Liver (tissue), 9 donors: ENCODE measurements around the gene CMTM6. TPM values are rescaled to one million over a fixed set of nuclear protein-coding genes. Genes with fewer than 3 reads are reported as not detected.

Source experiments
- DNase-seq: peaks from one replicate; pipeline ENCODE4 v3.0.0-alpha.2; 2017; ENCODE audit warnings: low spot score
- H3K27ac ChIP-seq, 2 donors: one replicate each; pipeline ENCODE4 v1.7.0; 2013; ENCODE audit warnings: inconsistent platforms in 2 of 2, low read length in 2 of 2, control low read depth in 1 of 2, low read depth in 1 of 2, mild to moderate bottlenecking in 1 of 2
- H3K27me3 ChIP-seq, 4 donors: one replicate each; pipeline versions ENCODE4 v1.6.1 to v1.7.0; 2013; ENCODE audit warnings: low read length in 3 of 4, inconsistent platforms in 1 of 4, mild to moderate bottlenecking in 1 of 4, moderate library complexity in 1 of 4; ENCODE audit not compliant: control insufficient read depth in 4 of 4, insufficient read depth in 4 of 4
- H3K36me3 ChIP-seq, 4 donors: one replicate each; pipeline versions ENCODE4 v1.6.1 to v1.7.0; 2013; ENCODE audit warnings: low read length in 3 of 4, mild to moderate bottlenecking in 3 of 4, low read depth in 1 of 4, moderate library complexity in 1 of 4; ENCODE audit not compliant: control insufficient read depth in 4 of 4, insufficient read depth in 3 of 4
- H3K4me1 ChIP-seq, 4 donors: one replicate each; pipeline versions ENCODE4 v1.6.1 to v1.7.0; 2013; ENCODE audit warnings: low read length in 3 of 4, mild to moderate bottlenecking in 3 of 4, moderate library complexity in 1 of 4; ENCODE audit not compliant: control insufficient read depth in 4 of 4, insufficient read depth in 4 of 4
- H3K4me3 ChIP-seq, 3 donors: one replicate each; pipeline versions ENCODE4 v1.6.1 to v1.7.0; 2013; ENCODE audit warnings: low read length in 3 of 3, control low read depth in 1 of 3, low read depth in 1 of 3, mild to moderate bottlenecking in 1 of 3
- H3K9ac ChIP-seq, 2 donors: one replicate each; pipeline ENCODE4 v1.7.0; 2013; ENCODE audit warnings: low read length in 2 of 2, mild to moderate bottlenecking in 2 of 2, moderate library complexity in 2 of 2, control low read depth in 1 of 2, low read depth in 1 of 2
- H3K9me3 ChIP-seq, 4 donors: one replicate each; pipeline versions ENCODE4 v1.6.1 to v1.7.0; 2013; ENCODE audit warnings: low read length in 3 of 4; ENCODE audit not compliant: control insufficient read depth in 4 of 4
- FOXA1 ChIP-seq: IDR thresholded peaks from 2 replicates; pipeline ENCODE4 v1.6.1; 2016; ENCODE audit warnings: antibody characterized with exemption
- GABPA ChIP-seq, 2 donors: IDR thresholded peaks in 1 of 2; conservative IDR thresholded peaks in 1 of 2; 2 replicates each; pipeline ENCODE4 v1.6.1; 2016; ENCODE audit warnings: antibody characterized with exemption in 2 of 2, mild to moderate bottlenecking in 1 of 2, moderate library complexity in 1 of 2
- HNF4G ChIP-seq: IDR thresholded peaks from 2 replicates; pipeline ENCODE4 v1.6.1; 2016; ENCODE audit warnings: antibody characterized with exemption
- JUND ChIP-seq, 2 donors: IDR thresholded peaks; 2 replicates each; pipeline ENCODE4 v1.6.1; 2016; ENCODE audit warnings: antibody characterized with exemption in 2 of 2
- NR2F2 ChIP-seq: IDR thresholded peaks from 2 replicates; pipeline ENCODE4 v1.6.1; 2016; ENCODE audit warnings: antibody characterized with exemption
- RAD21 ChIP-seq, 2 donors: IDR thresholded peaks; 2 replicates each; pipeline ENCODE4 v1.6.1; 2016; ENCODE audit warnings: antibody characterized with exemption in 2 of 2, mild to moderate bottlenecking in 2 of 2
- RXRA ChIP-seq, 2 donors: IDR thresholded peaks; 2 replicates each; pipeline ENCODE4 v1.6.1; 2017 to 2018; ENCODE audit warnings: antibody characterized with exemption in 2 of 2, mild to moderate bottlenecking in 1 of 2
- YY1 ChIP-seq: IDR thresholded peaks from 2 replicates; pipeline ENCODE4 v1.6.1; 2016; ENCODE audit warnings: antibody characterized with exemption, mild to moderate bottlenecking
- WGBS: extraction: QIAGEN DNeasy Blood & Tissue Kit; methylation state at CpG from one replicate; pipeline ENCODE4 v1.1.7; 2013; 5-methylcytosine and 5-hydroxymethylcytosine counted together
- polyA plus RNA-seq, 2 donors: library from polyadenylated mRNA; stranded (reverse) in 1 of 2; unstranded in 1 of 2; fragments of 200-250 nt in 1 of 2; fragments of >200 nt in 1 of 2; fragmentation: Nextera tagmentation in 1 of 2; extraction: Ambion mirVana in 1 of 2; gene quantifications; one replicate each; pipeline versions ENCODE4 v1.2.1 to v1.2.3, GENCODE V29; 2013 to 2015
- total RNA-seq, 2 donors: library from RNA; depleted of rRNA; stranded (reverse); fragments of >200 nt; gene quantifications; one replicate each; pipeline ENCODE4 v1.2.3, GENCODE V29; 2014
- TF ChIP-seq, protein P1 (sequence below): IDR thresholded peaks from 2 replicates; pipeline ENCODE4 v1.6.1; 2016; ENCODE audit warnings: antibody characterized with exemption
- TF ChIP-seq, protein P2 (sequence below): fragments of 150-350 bp; IDR thresholded peaks from 2 replicates; pipeline ENCODE4 v1.5.1; 2017; ENCODE audit warnings: improper control_type of control experiment, low read depth, low read length; ENCODE audit not compliant: missing input control
- TF ChIP-seq, protein P3 (sequence below): IDR thresholded peaks from 2 replicates; pipeline ENCODE4 v1.6.1; 2016; ENCODE audit warnings: antibody characterized with exemption
- donor health status: healthy.
- donor health status: healthy.
- donor health status: healthy.
- donor health status: healthy.
- donor health status: healthy.

The CMTM6 gene
- total and polyA plus RNA-seq, 4 donors: 45.7 to 77.9 (median 51.8) TPM

DNA sequence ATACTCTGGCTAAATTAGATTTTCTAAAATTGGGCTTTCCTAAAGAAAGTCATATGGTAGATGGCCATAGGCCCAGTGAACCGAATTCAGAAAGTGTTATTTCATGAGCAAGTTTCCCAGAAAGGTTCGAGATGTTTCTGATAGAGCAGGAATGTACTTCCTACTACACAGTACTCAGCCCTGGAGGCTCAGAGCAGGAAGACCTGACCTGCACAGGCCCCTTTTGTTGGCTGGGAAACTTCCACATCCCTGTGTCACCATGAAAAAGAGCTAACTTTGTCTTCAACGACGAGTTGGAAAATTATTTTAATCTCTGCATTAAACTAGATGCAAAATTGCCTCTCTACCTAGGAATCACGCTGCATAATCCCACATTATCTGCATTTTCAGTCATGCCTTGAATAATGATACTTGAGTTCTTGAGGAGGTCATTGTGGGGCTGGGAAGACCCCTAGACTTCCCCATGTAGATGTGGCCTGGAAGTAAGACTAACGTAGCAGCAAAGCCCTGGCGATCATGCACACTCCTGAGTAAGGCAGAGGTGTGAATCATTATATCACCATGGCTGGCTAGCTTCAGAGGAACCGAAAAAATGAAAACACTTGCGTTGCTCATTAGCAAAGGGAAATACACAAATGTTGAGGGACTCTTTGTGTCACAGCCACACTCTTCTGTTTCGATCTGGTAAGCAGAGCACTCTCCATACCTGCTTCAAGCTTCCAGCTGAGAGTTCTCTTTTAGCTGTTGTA lies 63.9 kb downstream of the CMTM6 start:
- H3K4me1 ChIP-seq: no peaks in the 10 kb centered on the region
- 72% methylated on average over 10 of the region's 10 CpGs for WGBS
- no peak for TF ChIP-seq NR2F2
- TF ChIP-seq, protein P1, sequence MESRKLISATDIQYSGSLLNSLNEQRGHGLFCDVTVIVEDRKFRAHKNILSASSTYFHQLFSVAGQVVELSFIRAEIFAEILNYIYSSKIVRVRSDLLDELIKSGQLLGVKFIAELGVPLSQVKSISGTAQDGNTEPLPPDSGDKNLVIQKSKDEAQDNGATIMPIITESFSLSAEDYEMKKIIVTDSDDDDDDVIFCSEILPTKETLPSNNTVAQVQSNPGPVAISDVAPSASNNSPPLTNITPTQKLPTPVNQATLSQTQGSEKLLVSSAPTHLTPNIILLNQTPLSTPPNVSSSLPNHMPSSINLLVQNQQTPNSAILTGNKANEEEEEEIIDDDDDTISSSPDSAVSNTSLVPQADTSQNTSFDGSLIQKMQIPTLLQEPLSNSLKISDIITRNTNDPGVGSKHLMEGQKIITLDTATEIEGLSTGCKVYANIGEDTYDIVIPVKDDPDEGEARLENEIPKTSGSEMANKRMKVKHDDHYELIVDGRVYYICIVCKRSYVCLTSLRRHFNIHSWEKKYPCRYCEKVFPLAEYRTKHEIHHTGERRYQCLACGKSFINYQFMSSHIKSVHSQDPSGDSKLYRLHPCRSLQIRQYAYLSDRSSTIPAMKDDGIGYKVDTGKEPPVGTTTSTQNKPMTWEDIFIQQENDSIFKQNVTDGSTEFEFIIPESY: no peak
- TF ChIP-seq, protein P2, sequence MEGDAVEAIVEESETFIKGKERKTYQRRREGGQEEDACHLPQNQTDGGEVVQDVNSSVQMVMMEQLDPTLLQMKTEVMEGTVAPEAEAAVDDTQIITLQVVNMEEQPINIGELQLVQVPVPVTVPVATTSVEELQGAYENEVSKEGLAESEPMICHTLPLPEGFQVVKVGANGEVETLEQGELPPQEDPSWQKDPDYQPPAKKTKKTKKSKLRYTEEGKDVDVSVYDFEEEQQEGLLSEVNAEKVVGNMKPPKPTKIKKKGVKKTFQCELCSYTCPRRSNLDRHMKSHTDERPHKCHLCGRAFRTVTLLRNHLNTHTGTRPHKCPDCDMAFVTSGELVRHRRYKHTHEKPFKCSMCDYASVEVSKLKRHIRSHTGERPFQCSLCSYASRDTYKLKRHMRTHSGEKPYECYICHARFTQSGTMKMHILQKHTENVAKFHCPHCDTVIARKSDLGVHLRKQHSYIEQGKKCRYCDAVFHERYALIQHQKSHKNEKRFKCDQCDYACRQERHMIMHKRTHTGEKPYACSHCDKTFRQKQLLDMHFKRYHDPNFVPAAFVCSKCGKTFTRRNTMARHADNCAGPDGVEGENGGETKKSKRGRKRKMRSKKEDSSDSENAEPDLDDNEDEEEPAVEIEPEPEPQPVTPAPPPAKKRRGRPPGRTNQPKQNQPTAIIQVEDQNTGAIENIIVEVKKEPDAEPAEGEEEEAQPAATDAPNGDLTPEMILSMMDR: no peak
- TF ChIP-seq FOXA1: no peak
- TF ChIP-seq YY1: no peak
- no peak for TF ChIP-seq GABPA (IDR thresholded peaks at IDR 0.05 in 1 of 2, conservative IDR thresholded peaks at IDR 0.05 in 1 of 2)
- no peak for TF ChIP-seq JUND (IDR thresholded peaks at IDR 0.05)
- TF ChIP-seq RAD21 (IDR thresholded peaks at IDR 0.05): no peak
- no peak for TF ChIP-seq RXRA (IDR thresholded peaks at IDR 0.05)
- TF ChIP-seq, protein P3, sequence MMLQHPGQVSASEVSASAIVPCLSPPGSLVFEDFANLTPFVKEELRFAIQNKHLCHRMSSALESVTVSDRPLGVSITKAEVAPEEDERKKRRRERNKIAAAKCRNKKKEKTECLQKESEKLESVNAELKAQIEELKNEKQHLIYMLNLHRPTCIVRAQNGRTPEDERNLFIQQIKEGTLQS: no peak
- H3K36me3 ChIP-seq: no peaks in the 10 kb centered on the region
- H3K9me3 ChIP-seq: no peaks in the 10 kb centered on the region
- H3K9ac ChIP-seq: no peak overlapping the region
- DNase-seq: no peak
- H3K27me3 ChIP-seq: no peaks in the 10 kb centered on the region
- no peak overlapping the region for H3K4me3 ChIP-seq
- no peak overlapping the region for H3K27ac ChIP-seq

DNA sequence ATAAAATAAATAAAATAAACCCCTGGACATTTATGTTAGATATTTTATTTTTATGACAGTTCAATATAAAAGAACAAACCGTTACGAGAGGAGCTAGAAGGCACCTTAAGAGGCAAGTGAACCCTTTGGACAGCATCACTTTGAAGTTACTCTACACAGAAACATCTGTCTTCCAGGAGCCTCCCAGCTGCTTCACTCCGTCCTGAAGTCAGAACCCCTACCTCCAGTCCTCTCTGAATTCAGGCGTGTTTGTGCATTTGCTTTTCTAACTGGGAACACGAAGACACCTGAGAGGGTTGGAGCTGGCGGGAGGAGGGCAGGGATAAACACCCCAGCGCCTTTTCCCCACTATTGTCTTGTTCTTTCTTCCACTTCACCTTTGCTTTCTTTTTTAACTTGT lies 64.8 kb downstream of the CMTM6 start:
- no peaks in the 10 kb centered on the region for H3K27me3 ChIP-seq
- no peak overlapping the region for H3K4me3 ChIP-seq
- WGBS: 94% methylated on average over 7 of the region's 7 CpGs
- no peak overlapping the region for H3K27ac ChIP-seq
- TF ChIP-seq NR2F2 (no peak), YY1 (no peak), HNF4G (no peak)
- TF ChIP-seq, protein P2: no peak
- H3K9ac ChIP-seq: no peak overlapping the region
- no peaks in the 10 kb centered on the region for H3K4me1 ChIP-seq
- H3K9me3 ChIP-seq: no peaks in the 10 kb centered on the region
- H3K36me3 ChIP-seq: no peaks in the 10 kb centered on the region
- DNase-seq: no peak
